ENCODE measurements around the gene IRF2BPL.

IRF2BPL gene

GRCh38 chr14:77028384-77029231 is at the start of gene IRF2BPL:
IRF2BPL (minus strand) TSS chr14:77028708; CDS start chr14:77027792, 916 bp downstream.
- peak; percentile 98 for DNase-seq (ENCODE audit: low spot score)

DNA sequence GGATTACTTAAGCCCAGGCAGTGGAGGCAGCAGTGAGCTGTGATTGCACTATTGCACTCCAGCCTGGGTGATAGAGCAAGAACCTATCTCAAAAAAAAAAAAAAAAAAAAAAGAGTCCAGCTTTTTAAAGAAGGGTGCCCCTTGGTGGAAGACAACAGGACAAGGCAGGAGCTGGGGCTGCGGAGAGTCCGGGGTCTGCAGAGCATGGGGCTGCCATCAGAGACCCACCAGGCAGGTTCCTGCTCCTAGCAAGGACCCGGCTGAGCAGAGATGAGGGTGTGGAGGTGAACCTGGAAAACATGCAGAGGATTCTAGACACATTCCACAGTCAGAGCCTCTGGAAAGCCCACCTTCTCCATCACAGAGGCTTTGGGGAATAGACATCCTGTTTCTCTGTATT is 48.5 kb upstream of the IRF2BPL start:
- no peak for DNase-seq (ENCODE audit: low spot score)

DNA sequence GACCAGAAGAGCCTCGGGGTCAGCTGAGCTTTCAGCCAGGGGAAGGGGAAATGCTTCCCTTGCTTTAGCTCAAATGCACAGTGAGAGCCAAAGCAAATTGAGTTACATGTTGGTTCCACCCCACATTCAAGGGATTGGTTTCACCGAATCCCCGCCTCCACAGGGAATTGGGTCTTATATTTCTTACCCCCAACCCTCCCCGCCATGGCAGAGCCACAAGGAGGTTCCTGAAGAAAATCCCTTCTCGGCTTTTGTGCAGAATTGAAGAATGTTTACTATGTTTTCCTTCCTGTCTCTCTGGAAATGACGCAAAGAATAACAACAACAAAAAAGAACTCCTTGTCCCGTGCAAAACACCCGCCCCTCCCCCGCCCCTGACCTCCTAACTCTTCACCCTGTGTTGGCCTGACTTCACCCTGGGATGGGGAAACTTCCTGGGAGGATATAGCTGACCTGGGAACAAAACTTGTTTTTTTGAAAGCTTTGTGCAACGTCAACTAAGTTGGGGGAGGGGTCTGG is 47.7 kb upstream of the IRF2BPL start:
- DNase-seq (ENCODE audit: low spot score): no peak

GRCh38 chr14:77074969-77075368 is 46.5 kb upstream of the IRF2BPL start:
- no peak for DNase-seq (ENCODE audit: low spot score)

DNA sequence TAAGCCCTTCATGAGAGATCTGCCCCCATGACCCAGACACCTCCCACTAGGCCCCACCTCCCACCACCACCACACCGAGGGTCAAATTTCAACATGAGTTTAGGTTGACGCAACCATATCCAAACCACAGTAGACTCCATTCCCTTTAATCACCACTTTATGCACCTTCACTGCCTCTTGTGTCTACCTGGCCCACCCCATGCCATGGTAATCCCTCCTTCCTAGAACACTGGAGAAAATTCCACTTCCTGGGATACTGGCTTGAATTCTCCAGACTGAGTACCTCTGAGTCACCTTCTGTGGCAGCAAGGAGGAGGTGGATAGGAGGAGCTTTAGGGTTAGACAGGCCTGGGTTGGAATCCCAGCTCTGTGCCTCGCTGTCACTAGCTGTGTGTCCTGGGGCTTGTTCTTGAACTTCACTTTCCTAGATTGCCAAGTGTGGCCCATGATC is 43.5 kb upstream of the IRF2BPL start:
- DNase-seq (ENCODE audit: low spot score): peak; percentile 29

DNA sequence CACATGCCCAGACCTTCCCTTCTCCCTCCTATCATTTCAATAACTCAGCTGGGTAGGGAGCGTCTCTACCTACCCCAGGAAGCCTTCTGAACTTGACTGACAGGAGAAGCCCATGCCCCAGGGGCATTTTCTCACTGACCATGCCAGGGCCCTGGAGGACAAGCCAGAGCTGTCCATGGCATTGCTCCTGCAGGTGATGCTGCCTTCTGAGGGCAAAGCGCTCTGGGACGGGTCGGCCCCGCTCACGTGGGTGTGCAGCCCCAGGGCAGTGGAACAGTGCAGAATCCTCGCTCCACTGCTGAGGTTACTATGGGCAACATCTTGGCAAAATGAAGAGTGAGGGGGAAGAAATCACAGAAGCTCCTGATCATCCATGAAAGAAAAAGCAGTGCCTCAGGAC is 41.0 kb upstream of the IRF2BPL start:
- DNase-seq (ENCODE audit: low spot score): no peak

GRCh38 chr14:77068517-77069200 is 40.2 kb upstream of the IRF2BPL start:
- no peak for DNase-seq (ENCODE audit: low spot score)

DNA sequence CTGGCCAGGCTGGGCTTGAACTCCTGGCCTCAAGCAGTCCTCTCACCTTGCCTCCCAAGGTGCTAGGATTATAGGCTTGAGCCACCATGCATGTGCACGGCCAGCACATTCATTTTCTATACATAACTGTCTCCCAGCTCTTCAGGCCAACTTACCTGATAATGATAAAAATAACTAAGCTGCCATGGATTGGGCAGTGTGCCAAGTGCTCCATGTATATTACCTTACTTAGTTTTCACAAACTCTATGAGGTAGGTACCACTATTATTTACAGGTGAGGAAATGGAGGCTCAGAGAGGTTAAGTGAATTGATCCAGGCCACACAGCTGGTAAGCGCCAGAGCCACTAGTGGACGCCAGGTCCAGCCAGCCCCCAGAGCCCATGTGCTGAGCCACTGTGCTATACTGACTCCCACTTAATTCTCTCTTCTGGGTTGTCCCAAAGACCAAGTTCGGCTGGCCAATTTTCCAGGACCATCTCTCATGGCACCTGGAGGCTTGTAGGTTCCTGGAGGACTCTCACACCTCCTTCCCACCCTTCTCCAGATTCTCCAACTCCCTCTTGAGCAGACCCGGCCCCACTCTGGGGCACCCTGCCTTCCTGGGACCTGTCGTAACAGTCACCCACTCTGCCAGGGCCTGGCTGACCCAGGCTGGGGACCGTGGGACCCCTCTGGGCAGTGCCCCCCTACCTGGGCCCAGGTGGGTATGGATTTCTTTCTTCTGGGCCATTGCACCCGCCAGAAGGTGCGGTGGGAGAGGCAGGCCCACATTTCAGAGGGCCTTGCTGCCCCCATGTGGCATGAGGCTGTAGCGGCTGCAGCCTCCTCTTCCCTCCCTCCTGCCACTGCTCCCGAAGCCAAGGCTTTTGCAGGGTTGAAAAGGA is 39.4 kb upstream of the IRF2BPL start:
- peak; percentile 87 for DNase-seq (ENCODE audit: low spot score)

- DNase-seq (ENCODE audit: low spot score): no peak
These were observed 38.2 kb upstream of the IRF2BPL start for GRCh38 chr14:77066578-77067172.

DNA sequence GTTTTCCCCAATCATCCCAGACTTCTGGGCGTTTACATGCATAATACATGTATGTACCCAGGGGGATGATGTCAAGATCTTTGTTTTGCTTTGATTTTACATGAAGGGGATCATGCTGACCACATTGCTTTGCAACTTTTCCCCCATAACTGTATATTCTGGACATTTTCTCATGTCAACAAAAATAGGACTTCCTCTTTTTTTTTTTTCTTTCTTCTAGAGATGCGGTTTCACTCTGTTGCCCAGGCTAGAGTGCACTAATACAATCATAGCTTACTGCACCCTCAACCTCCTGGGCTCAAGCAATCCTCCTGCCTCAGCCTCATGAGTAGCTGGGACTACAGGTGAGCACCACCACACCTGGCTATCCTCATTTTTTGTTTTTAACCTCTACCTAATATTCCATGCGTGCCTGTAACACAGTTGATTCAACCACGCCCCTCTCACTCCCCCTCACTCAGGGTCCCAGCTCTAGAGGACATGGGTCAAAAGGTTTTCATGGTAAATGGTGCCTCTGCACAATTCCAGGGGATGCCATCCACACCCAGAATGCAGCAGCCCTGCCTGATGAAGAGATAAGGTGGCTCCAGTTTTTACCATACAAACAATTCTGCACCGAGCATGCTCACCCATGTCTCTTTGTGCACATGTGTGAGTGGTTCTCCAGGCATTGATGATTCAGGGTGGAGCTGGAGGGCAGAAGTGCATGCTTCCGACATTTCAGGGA is 37.5 kb upstream of the IRF2BPL start:
- no peak for DNase-seq (ENCODE audit: low spot score)

- no peak for DNase-seq (ENCODE audit: low spot score)
These were observed 36.1 kb upstream of the IRF2BPL start for GRCh38 chr14:77064521-77065178.

- no peak for DNase-seq (ENCODE audit: low spot score)
These were observed 35.2 kb upstream of the IRF2BPL start for GRCh38 chr14:77063571-77064171.

DNA sequence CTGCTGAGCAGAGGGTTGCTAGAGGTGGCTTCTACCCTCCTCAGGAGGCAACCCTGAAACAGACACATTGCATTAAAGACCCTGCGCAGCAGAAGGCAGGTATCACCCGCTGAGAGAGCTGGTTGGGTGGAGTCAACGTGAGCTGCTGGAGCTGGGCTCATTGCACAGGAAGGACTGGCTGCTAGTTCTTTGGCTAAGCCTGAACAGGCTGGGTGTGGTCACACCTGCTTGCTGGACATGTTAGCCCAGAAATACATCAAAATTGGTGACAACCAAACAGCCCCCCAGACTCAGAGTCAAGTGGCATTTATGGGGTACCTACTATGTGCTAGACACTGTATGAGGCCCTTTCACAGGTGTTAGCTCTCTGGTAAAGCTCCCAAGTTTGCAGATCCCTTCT is 33.8 kb upstream of the IRF2BPL start:
- no peak for DNase-seq (ENCODE audit: low spot score)

GRCh38 chr14:77061630-77062257 is 33.2 kb upstream of the IRF2BPL start:
- DNase-seq (ENCODE audit: low spot score): no peak

GRCh38 chr14:77059276-77059915 is 30.9 kb upstream of the IRF2BPL start:
- DNase-seq (ENCODE audit: low spot score): peak; percentile 90

DNA sequence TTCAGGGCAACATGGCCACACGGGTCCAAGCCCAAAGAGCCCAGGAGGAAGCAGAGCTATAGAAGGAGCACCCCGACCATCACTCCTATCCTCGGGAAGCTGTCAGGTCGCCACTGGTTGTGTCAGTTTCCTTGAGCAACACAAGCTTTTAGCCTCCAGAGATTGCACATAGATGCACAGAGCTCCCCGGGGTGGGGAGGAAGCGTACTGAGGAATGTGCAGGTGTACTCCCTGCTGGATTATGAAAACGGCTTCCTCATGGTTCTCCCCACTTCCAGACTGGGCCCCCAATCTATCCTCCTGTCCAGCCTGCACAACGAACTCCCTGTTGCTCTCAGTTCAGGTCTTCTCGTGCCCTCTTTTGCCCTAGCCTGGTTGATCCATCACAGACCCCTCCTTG is 30.3 kb upstream of the IRF2BPL start:
- DNase-seq (ENCODE audit: low spot score): no peak

GRCh38 chr14:77058117-77058516 is 29.6 kb upstream of the IRF2BPL start:
- no peak for DNase-seq (ENCODE audit: low spot score)

- no peak for DNase-seq (ENCODE audit: low spot score)
These were observed 27.5 kb upstream of the IRF2BPL start for GRCh38 chr14:77055981-77056380.

- no peak for DNase-seq (ENCODE audit: low spot score)
These were observed 26.8 kb upstream of the IRF2BPL start for GRCh38 chr14:77055306-77055705.

Data from GM03348 (cell line).